Measurements from ENCODE around the gene EPB41L2. TPM values are rescaled to one million over a fixed set of nuclear protein-coding genes. Genes with fewer than 3 reads are reported as not detected.
A peak's percentile ranks its signal among the peaks of the same experiment; 100 is the strongest.

Gene EPB41L2
- total RNA-seq, 2 donors from 2014 or later, result 43.5 to 47.2 TPM

DNA sequence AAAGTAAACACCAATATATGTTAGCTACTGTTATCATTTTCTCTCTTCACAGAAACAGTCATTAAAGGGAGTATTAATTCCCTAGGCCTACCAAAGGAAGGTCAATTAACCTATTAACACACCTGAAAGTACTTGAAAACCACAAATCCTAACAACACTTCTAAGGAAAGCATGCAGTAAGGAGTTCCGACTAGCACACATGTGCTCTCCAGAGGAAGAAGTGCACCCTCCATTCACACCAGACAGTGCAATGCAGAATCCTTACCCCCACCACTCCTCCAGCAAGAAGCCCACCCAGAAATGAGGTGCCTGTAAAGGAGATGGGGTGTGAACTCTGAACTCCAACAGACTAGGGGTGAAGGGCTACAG, 58.7 kb downstream of the EPB41L2 start:
- ATAC-seq (no peak), DNase-seq (no peak)
- Histone ChIP-seq H3K27ac (no peak overlapping the region), H3K36me3 (replicated peaks in 1 of 2; ENCODE audit: insufficient read depth in 1 of 2, low read depth in 2 of 2) (no peaks in the 10 kb centered on the region), H3K4me3 (no peak overlapping the region), H3K9me3 (peaks cover 0 to 18% (median 0%) of the 10 kb centered on the region in 3 donors), H3K4me1 (peaks cover 31% of the 10 kb centered on the region), H3K27me3 (no peaks in the 10 kb centered on the region)
- TF ChIP-seq, protein P1, sequence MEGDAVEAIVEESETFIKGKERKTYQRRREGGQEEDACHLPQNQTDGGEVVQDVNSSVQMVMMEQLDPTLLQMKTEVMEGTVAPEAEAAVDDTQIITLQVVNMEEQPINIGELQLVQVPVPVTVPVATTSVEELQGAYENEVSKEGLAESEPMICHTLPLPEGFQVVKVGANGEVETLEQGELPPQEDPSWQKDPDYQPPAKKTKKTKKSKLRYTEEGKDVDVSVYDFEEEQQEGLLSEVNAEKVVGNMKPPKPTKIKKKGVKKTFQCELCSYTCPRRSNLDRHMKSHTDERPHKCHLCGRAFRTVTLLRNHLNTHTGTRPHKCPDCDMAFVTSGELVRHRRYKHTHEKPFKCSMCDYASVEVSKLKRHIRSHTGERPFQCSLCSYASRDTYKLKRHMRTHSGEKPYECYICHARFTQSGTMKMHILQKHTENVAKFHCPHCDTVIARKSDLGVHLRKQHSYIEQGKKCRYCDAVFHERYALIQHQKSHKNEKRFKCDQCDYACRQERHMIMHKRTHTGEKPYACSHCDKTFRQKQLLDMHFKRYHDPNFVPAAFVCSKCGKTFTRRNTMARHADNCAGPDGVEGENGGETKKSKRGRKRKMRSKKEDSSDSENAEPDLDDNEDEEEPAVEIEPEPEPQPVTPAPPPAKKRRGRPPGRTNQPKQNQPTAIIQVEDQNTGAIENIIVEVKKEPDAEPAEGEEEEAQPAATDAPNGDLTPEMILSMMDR (IDR thresholded peaks at IDR 0.05), result no peak
- TF ChIP-seq POLR2A (IDR thresholded peaks at IDR 0.05), result no peak
- intact Hi-C loops (cut with DNase I), result no loop called here
- 94 to 96% methylated on average over 1 of the region's 1 CpG for WGBS, 2 donors

DNA sequence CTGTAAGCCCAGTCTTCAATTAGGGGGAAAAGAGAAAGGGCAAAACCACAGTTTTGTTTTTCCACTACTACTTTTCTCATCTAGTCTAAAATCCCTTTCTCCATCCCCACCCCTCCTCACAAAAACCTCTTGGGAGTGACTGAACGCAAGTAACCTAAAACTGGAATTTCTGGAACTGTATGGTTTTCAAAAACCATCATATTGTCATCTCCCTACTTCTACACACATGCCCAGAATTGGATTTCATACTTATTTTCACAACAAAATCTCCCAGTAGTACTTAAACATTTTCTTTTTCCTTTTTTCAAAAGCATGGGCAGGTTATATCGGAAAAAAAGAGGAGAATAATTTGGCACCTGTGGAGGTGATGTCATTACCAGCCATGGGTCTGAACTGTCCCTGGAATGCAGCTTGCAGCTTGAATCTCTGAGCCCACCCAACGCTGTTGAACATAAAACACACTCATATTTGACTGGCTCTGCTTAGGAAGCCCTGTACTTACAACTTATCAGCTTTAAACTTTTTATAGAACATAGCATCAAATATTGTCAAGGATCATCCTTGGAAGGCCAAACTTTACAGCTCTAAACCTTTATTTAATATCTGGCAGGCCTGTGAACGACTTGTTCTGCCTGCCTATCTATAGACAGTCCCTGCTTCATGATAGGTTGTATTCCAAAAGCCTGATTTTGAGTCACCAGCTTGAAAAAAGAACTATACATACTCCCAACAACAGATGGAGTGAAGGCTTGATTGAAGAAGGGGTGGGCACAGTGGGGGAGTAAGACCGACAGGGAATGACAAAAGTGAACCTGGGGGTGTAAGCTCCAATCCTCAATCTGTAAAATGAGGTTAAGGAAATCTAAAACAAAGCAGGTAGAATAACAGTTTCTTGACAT, 59.3 kb downstream of the EPB41L2 start:
- intact Hi-C loops (cut with DNase I), result no loop called here
- Histone ChIP-seq H3K9me3 (peaks cover 0 to 18% (median 0%) of the 10 kb centered on the region in 3 donors), H3K4me3 (no peak overlapping the region), H3K36me3 (replicated peaks in 1 of 2; ENCODE audit: insufficient read depth in 1 of 2, low read depth in 2 of 2) (no peaks in the 10 kb centered on the region), H3K27me3 (no peaks in the 10 kb centered on the region), H3K4me1 (peaks cover 31% of the 10 kb centered on the region), H3K27ac (no peak overlapping the region)
- WGBS, 2 donors, result 72 to 75% methylated on average over 5 of the region's 5 CpGs
- ATAC-seq, result no peak
- no peak for DNase-seq
- TF ChIP-seq POLR2A (IDR thresholded peaks at IDR 0.05), result no peak
- TF ChIP-seq, protein P1 (IDR thresholded peaks at IDR 0.05), result no peak

DNA sequence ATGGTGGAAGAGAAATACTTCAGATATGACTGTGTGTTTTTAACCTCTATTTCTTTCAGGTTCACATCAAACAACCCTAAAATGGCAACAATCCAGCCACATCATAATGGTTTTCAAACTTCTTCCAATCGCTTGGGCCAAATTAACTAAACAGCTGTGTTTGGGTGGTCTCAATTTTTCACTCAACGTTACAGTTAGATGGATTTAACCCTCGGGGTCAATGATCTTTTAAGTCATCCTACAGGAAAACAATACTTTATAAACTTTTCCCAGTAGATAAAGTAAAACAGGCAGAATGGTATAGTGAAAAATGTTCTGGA, 60.4 kb downstream of the EPB41L2 start:
- Histone ChIP-seq H3K4me1 (peaks cover 31% of the 10 kb centered on the region), H3K36me3 (replicated peaks in 1 of 2; ENCODE audit: insufficient read depth in 1 of 2, low read depth in 2 of 2) (no peaks in the 10 kb centered on the region), H3K9me3 (peaks cover 0 to 8% (median 0%) of the 10 kb centered on the region in 3 donors), H3K27me3 (no peaks in the 10 kb centered on the region), H3K27ac (peak overlapping the region in 2 of 4 donors; percentile 2 to 59), H3K4me3 (no peak overlapping the region)
- ATAC-seq (no peak), DNase-seq (no peak)
- intact Hi-C loops (cut with DNase I), result no loop called here
- TF ChIP-seq POLR2A (IDR thresholded peaks at IDR 0.05), result no peak
- TF ChIP-seq, protein P1 (IDR thresholded peaks at IDR 0.05), result no peak
- WGBS, 2 donors, result 61 to 65% methylated on average over 3 of the region's 3 CpGs

DNA sequence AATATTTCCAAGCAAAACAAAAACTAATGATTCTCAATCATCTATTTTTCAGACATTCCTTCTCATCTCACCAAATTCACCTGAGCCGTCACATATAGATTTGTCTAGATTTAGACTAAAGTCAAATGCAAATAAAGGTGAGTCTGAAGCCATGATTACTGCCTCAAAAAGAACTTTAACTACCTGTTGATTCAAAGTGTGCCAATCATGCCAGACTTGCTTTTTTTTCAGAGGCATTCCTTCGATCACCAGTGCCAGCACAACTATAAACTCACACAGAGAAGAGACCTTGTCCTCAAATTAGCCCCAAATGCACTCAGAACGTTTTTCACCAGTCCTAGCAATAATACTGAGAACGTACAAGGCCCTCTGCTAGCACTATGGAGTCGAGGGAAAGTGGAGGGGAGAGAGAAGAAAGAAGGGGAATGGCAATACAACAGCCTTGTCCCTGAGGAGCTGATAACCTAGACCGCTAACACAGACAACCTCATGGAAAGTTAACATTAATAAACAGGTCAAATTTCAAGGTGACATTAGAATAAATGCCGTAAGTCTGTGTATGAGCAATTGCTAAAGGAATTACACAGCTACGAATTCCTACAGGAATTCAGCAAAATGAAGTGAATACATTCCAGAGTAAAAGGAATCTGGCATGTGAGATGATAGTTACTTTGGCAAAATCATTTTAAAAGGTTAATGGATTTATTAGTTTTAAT, 60.9 kb downstream of the EPB41L2 start:
- no peak for DNase-seq
- Histone ChIP-seq H3K4me3 (no peak overlapping the region), H3K36me3 (replicated peaks in 1 of 2; ENCODE audit: insufficient read depth in 1 of 2, low read depth in 2 of 2) (no peaks in the 10 kb centered on the region), H3K27me3 (no peaks in the 10 kb centered on the region), H3K4me1 (peaks cover 31% of the 10 kb centered on the region), H3K9me3 (peaks cover 0 to 5% (median 0%) of the 10 kb centered on the region in 3 donors), H3K27ac (peak overlapping the region; percentile 2 to 59 (median 40))
- 14 to 23% methylated on average over 8 of the region's 8 CpGs for WGBS, 2 donors
- ATAC-seq, result peak; percentile 56
- intact Hi-C loops (cut with DNase I), result no loop called here
- TF ChIP-seq POLR2A (IDR thresholded peaks at IDR 0.05), result no peak
- TF ChIP-seq, protein P1 (IDR thresholded peaks at IDR 0.05), result no peak

Measured in body of pancreas (tissue), 4 donors.